Neuronal stem cell (in vitro differentiated cells): ENCODE measurements around the gene PLCL2.

ENCODE experiments used
- DNase-seq: peaks from one replicate; pipeline ENCODE4 v3.0.0-alpha.2; 2013; ENCODE audit warnings: low spot score
- H2AFZ ChIP-seq: one replicate; pipeline ENCODE4 v1.6.1; 2013; ENCODE audit warnings: mild to moderate bottlenecking, low read length, inconsistent platforms
- H2AK5ac ChIP-seq: 2 replicates; pipeline ENCODE4 v1.6.1; 2013; ENCODE audit warnings: low read depth, mild to moderate bottlenecking, inconsistent platforms, low read length, moderate library complexity, mixed read lengths
- H2BK120ac ChIP-seq: 2 replicates; pipeline ENCODE4 v1.6.1; 2013; ENCODE audit warnings: low read depth, mild to moderate bottlenecking, inconsistent platforms, low read length, moderate library complexity, mixed read lengths
- H2BK12ac ChIP-seq: one replicate; pipeline ENCODE4 v1.6.1; 2013; ENCODE audit warnings: low read length, inconsistent platforms
- H2BK15ac ChIP-seq: 2 replicates; pipeline ENCODE4 v1.6.1; 2013; ENCODE audit warnings: mild to moderate bottlenecking, low read length, inconsistent platforms, mixed read lengths
- H2BK5ac ChIP-seq: one replicate; pipeline ENCODE4 v1.6.1; 2013; ENCODE audit warnings: inconsistent platforms, mild to moderate bottlenecking, low read length, moderate library complexity
- H3K14ac ChIP-seq: one replicate; pipeline ENCODE4 v1.6.1; 2013; ENCODE audit warnings: low read length, inconsistent platforms
- H3K18ac ChIP-seq: 2 replicates; pipeline ENCODE4 v1.6.1; 2013; ENCODE audit warnings: low read length, inconsistent platforms
- H3K23ac ChIP-seq: 2 replicates; pipeline ENCODE4 v1.6.1; 2013; ENCODE audit warnings: low read depth, mild to moderate bottlenecking, mixed read lengths, low read length, inconsistent platforms; ENCODE audit not compliant: poor library complexity
- H3K27ac ChIP-seq: replicated peaks from 3 replicates; pipeline ENCODE4 v1.5.1; 2013; ENCODE audit warnings: low read length, inconsistent platforms
- H3K27me3 ChIP-seq, 3 experiments: 2 replicates each; pipeline ENCODE4 v1.6.1; 2013; ENCODE audit warnings: low read length in 3 of 3, mild to moderate bottlenecking in 2 of 3, inconsistent platforms in 1 of 3, low read depth in 1 of 3, mixed read lengths in 1 of 3, moderate library complexity in 1 of 3; ENCODE audit not compliant: control insufficient read depth in 3 of 3, insufficient read depth in 3 of 3
- H3K36me3 ChIP-seq, 2 donors: replicated peaks in 1 of 2; 2 replicates each; pipeline ENCODE4 v1.6.1; 2013; ENCODE audit warnings: low read length in 2 of 2; ENCODE audit not compliant: control insufficient read depth in 2 of 2, insufficient read depth in 2 of 2
- H3K4ac ChIP-seq: 2 replicates; pipeline ENCODE4 v1.6.1; 2013; ENCODE audit warnings: inconsistent platforms, mild to moderate bottlenecking, low read length, moderate library complexity
- H3K4me1 ChIP-seq, 2 donors: 1 replicate in 1 of 2; 2 replicates in 1 of 2; pipeline ENCODE4 v1.6.1; 2013; ENCODE audit warnings: low read length in 2 of 2, low read depth in 1 of 2; ENCODE audit not compliant: control insufficient read depth in 2 of 2, insufficient read depth in 1 of 2
- H3K4me2 ChIP-seq: one replicate; pipeline ENCODE4 v1.6.1; 2013; ENCODE audit warnings: mild to moderate bottlenecking, low read length, inconsistent platforms; ENCODE audit not compliant: insufficient read depth, poor library complexity, severe bottlenecking
- H3K4me3 ChIP-seq, 2 donors: 2 replicates each; pipeline ENCODE4 v1.5.1; 2013; ENCODE audit warnings: low read length in 2 of 2, mild to moderate bottlenecking in 2 of 2, inconsistent platforms in 1 of 2, moderate library complexity in 1 of 2
- H3K79me1 ChIP-seq: one replicate; pipeline ENCODE4 v1.6.1; 2013; ENCODE audit warnings: low read depth, mild to moderate bottlenecking, inconsistent platforms, low read length, moderate library complexity
- H3K9ac ChIP-seq: one replicate; pipeline ENCODE4 v1.6.1; 2013; ENCODE audit warnings: mild to moderate bottlenecking, low read depth, low read length, inconsistent platforms; ENCODE audit not compliant: poor library complexity
- H3K9me3 ChIP-seq, 2 donors: replicated peaks in 1 of 2; 2 replicates each; pipeline versions ENCODE3 to v1.6.1; 2013; ENCODE audit warnings: low read length in 2 of 2, mild to moderate bottlenecking in 2 of 2, inconsistent platforms in 1 of 2, low read depth in 1 of 2, mixed read lengths in 1 of 2, moderate library complexity in 1 of 2; ENCODE audit not compliant: control insufficient read depth in 2 of 2, insufficient read depth in 1 of 2
- H4K8ac ChIP-seq: one replicate; pipeline ENCODE4 v1.6.1; 2013; ENCODE audit warnings: low read depth, mild to moderate bottlenecking, inconsistent platforms, low read length, moderate library complexity
- H4K91ac ChIP-seq: one replicate; pipeline ENCODE4 v1.6.1; 2013; ENCODE audit warnings: low read length, low read depth, mild to moderate bottlenecking, inconsistent platforms; ENCODE audit not compliant: poor library complexity
- WGBS, 2 donors: extraction: QIAGEN DNeasy Blood & Tissue Kit; methylation state at CpG; one replicate each; pipeline ENCODE4 v1.1.7; 2013; ENCODE audit warnings: missing lambda C conversion rate in 2 of 2, mixed read lengths in 1 of 2; ENCODE audit not compliant: insufficient read length in 2 of 2, insufficient replicate concordance in 1 of 2; ENCODE audit errors: extremely low coverage in 2 of 2; 5-methylcytosine and 5-hydroxymethylcytosine counted together

PLCL2 gene

GRCh38 chr3:17044855-17045254 lies 160.1 kb downstream of the PLCL2 start:
- Histone ChIP-seq H2BK15ac (no peak overlapping the region), H3K14ac (no peak overlapping the region), H2BK120ac (no peak overlapping the region), H3K9ac (no peak overlapping the region), H3K27me3 (no peaks in the 10 kb centered on the region), H2BK5ac (no peak overlapping the region), H3K4ac (no peak overlapping the region), H2AK5ac (no peak overlapping the region), H3K9me3 (no peaks in the 10 kb centered on the region), H3K4me2 (no peak overlapping the region), H3K18ac (no peak overlapping the region), H3K4me1 (peaks cover 0 to 7% of the 10 kb centered on the region in 2 donors), H3K79me1 (no peaks in the 10 kb centered on the region), H4K91ac (no peak overlapping the region), H3K23ac (no peak overlapping the region), H2AFZ (no peak overlapping the region), H2BK12ac (no peak overlapping the region), H3K27ac (no peak overlapping the region), H3K36me3 (no peaks in the 10 kb centered on the region), H3K4me3 (no peak overlapping the region), H4K8ac (no peak overlapping the region)
- WGBS, 2 donors: no CpG with 5 or more reads among the region's 2 CpGs
- DNase-seq: no peak

- Histone ChIP-seq H3K4me3 (no peak overlapping the region), H3K18ac (no peak overlapping the region), H2BK5ac (no peak overlapping the region), H2AK5ac (no peak overlapping the region), H3K36me3 (no peaks in the 10 kb centered on the region), H3K9me3 (no peaks in the 10 kb centered on the region), H2AFZ (no peak overlapping the region), H3K14ac (no peak overlapping the region), H3K9ac (no peak overlapping the region), H3K23ac (no peak overlapping the region), H2BK15ac (no peak overlapping the region), H4K91ac (no peak overlapping the region), H2BK12ac (no peak overlapping the region), H3K27ac (no peak overlapping the region), H4K8ac (no peak overlapping the region), H3K4me1 (peaks cover 0 to 7% of the 10 kb centered on the region in 2 donors), H3K27me3 (no peaks in the 10 kb centered on the region), H2BK120ac (no peak overlapping the region), H3K4me2 (no peak overlapping the region), H3K4ac (no peak overlapping the region), H3K79me1 (no peaks in the 10 kb centered on the region)
- no peak for DNase-seq
- no CpG with 5 or more reads among the region's 7 CpGs for WGBS, 2 donors
Observed at GRCh38 chr3:17045705-17046104, 160.9 kb downstream of the PLCL2 start.

GRCh38 chr3:17046623-17047022 lies 161.9 kb downstream of the PLCL2 start:
- DNase-seq: no peak
- no peak overlapping the region for H2BK120ac ChIP-seq
- no peak overlapping the region for H2AFZ ChIP-seq
- no peak overlapping the region for H3K18ac ChIP-seq
- H4K8ac ChIP-seq: no peak overlapping the region
- H3K4me2 ChIP-seq: no peak overlapping the region
- H3K27ac ChIP-seq: no peak overlapping the region
- H2BK12ac ChIP-seq: no peak overlapping the region
- no peak overlapping the region for H4K91ac ChIP-seq
- no peak overlapping the region for H3K14ac ChIP-seq
- no peak overlapping the region for H3K4me3 ChIP-seq
- no peaks in the 10 kb centered on the region for H3K36me3 ChIP-seq
- no CpG with 5 or more reads among the region's 2 CpGs for WGBS, 2 donors
- H3K79me1 ChIP-seq: no peaks in the 10 kb centered on the region
- no peak overlapping the region for H2AK5ac ChIP-seq
- no peak overlapping the region for H3K9ac ChIP-seq
- no peak overlapping the region for H2BK15ac ChIP-seq
- H3K9me3 ChIP-seq: no peaks in the 10 kb centered on the region
- no peak overlapping the region for H2BK5ac ChIP-seq
- no peaks in the 10 kb centered on the region for H3K27me3 ChIP-seq
- no peak overlapping the region for H3K23ac ChIP-seq
- peaks cover 0 to 7% of the 10 kb centered on the region in 2 donors for H3K4me1 ChIP-seq
- no peak overlapping the region for H3K4ac ChIP-seq

- no CpG with 5 or more reads among the region's 4 CpGs for WGBS, 2 donors
- Histone ChIP-seq H3K9ac (no peak overlapping the region), H2AK5ac (no peak overlapping the region), H3K79me1 (no peaks in the 10 kb centered on the region), H3K9me3 (no peaks in the 10 kb centered on the region), H3K4ac (no peak overlapping the region), H4K91ac (no peak overlapping the region), H3K4me2 (no peak overlapping the region), H3K14ac (no peak overlapping the region), H3K23ac (no peak overlapping the region), H3K4me1 (peaks cover 0 to 7% of the 10 kb centered on the region in 2 donors), H3K36me3 (no peaks in the 10 kb centered on the region), H2BK12ac (no peak overlapping the region), H2AFZ (no peak overlapping the region), H2BK15ac (no peak overlapping the region), H3K4me3 (no peak overlapping the region), H2BK120ac (no peak overlapping the region), H3K18ac (no peak overlapping the region), H2BK5ac (no peak overlapping the region), H3K27ac (no peak overlapping the region), H3K27me3 (no peaks in the 10 kb centered on the region), H4K8ac (no peak overlapping the region)
- DNase-seq: no peak
Observed at GRCh38 chr3:17047162-17047561, 162.4 kb downstream of the PLCL2 start.
